Measurements from ENCODE around the gene ARHGAP26. TPM values are rescaled to one million over a fixed set of nuclear protein-coding genes. Genes with fewer than 3 reads are reported as not detected.
A peak's percentile ranks its signal among the peaks of the same experiment; 100 is the strongest.

The ARHGAP26 gene
- total and polyA plus RNA-seq, 2 experiments from 2014 or later = 9.5 to 16.8 TPM

GRCh38 chr5:143147902-143148301 is 377.7 kb downstream of the ARHGAP26 start:
- no peaks in the 10 kb centered on the region for H3K9me3 Mint-ChIP-seq

GRCh38 chr5:143148771-143149170 is 378.6 kb downstream of the ARHGAP26 start:
- no peaks in the 10 kb centered on the region for H3K27me3 ChIP-seq (ENCODE audit: insufficient read depth)
- H3F3A ChIP-seq (replicated peaks; ENCODE audit: low read depth) = no peaks in the 10 kb centered on the region
- Mint-ChIP-seq H3K27ac (no peak overlapping the region), H3K36me3 (ENCODE audit: low read depth) (peaks cover 9% of the 10 kb centered on the region; the same call in 2 of the 3 replicates), H3K4me1 (no peaks in the 10 kb centered on the region), H3K9me3 (no peaks in the 10 kb centered on the region), H3K4me3 (no peak overlapping the region), H3K27me3 (ENCODE audit: insufficient read depth, low read depth, poor library complexity) (no peaks in the 10 kb centered on the region)
- TF ChIP-seq EZH2 (IDR thresholded peaks at IDR 0.05; ENCODE audit: low read depth, unreplicated experiment) = no peak
- no peak for TF ChIP-seq JUNB (IDR thresholded peaks at IDR 0.05; ENCODE audit: unreplicated experiment)
- H3K4me3 ChIP-seq = no peak overlapping the region
- H4K20me1 ChIP-seq (replicated peaks; ENCODE audit: insufficient read depth) = no peaks in the 10 kb centered on the region
- no peaks in the 10 kb centered on the region; the same call in 1 of the 2 replicates for H3K9me2 ChIP-seq (ENCODE audit: insufficient read depth)
- H3K36me3 ChIP-seq (ENCODE audit: insufficient read depth) = no peaks in the 10 kb centered on the region
- H3K79me2 ChIP-seq (replicated peaks; ENCODE audit: insufficient read depth) = no peaks in the 10 kb centered on the region
- H3K4me2 ChIP-seq = no peak overlapping the region
- no peak overlapping the region for H2AFZ ChIP-seq
- no peaks in the 10 kb centered on the region for H3K4me1 ChIP-seq (ENCODE audit: insufficient read depth)
- ATAC-seq (no peak), DNase-seq (ENCODE audit: low spot score) (no peak)
- no peak overlapping the region for H3K27ac ChIP-seq (ENCODE audit: low read depth)

More at GRCh38 chr5:143147902-143148301, 377.7 kb downstream of the ARHGAP26 start:
- no peaks in the 10 kb centered on the region for H3K27me3 ChIP-seq (ENCODE audit: insufficient read depth)
- H3K79me2 ChIP-seq (replicated peaks; ENCODE audit: insufficient read depth) = no peaks in the 10 kb centered on the region
- H2AFZ ChIP-seq = no peak overlapping the region
- no peak overlapping the region for H3K4me3 ChIP-seq
- no peak overlapping the region for H3K27ac ChIP-seq (ENCODE audit: low read depth)
- H3K4me3 Mint-ChIP-seq = no peak overlapping the region
- H3K36me3 ChIP-seq (ENCODE audit: insufficient read depth) = no peaks in the 10 kb centered on the region
- TF ChIP-seq ZNF331 (CRISPR knock-in tag; IDR thresholded peaks at IDR 0.05; ENCODE audit: low read depth) = no peak
- H4K20me1 ChIP-seq (replicated peaks; ENCODE audit: insufficient read depth) = no peaks in the 10 kb centered on the region
- H3K9me2 ChIP-seq (ENCODE audit: insufficient read depth) = no peaks in the 10 kb centered on the region; the same call in 1 of the 2 replicates
- ATAC-seq (no peak), DNase-seq (ENCODE audit: low spot score) (no peak)
- no peaks in the 10 kb centered on the region for H3K4me1 ChIP-seq (ENCODE audit: insufficient read depth)
- peak overlapping the region; percentile 33; the same call in 1 of the 2 replicates for H3K27ac Mint-ChIP-seq
- no peaks in the 10 kb centered on the region for H3K4me1 Mint-ChIP-seq
- peaks cover 9% of the 10 kb centered on the region; the same call in 2 of the 3 replicates for H3K36me3 Mint-ChIP-seq (ENCODE audit: low read depth)
- H3F3A ChIP-seq (replicated peaks; ENCODE audit: low read depth) = no peaks in the 10 kb centered on the region
- H3K27me3 Mint-ChIP-seq (ENCODE audit: insufficient read depth, low read depth, poor library complexity) = no peaks in the 10 kb centered on the region
- H3K4me2 ChIP-seq = no peak overlapping the region

DNA sequence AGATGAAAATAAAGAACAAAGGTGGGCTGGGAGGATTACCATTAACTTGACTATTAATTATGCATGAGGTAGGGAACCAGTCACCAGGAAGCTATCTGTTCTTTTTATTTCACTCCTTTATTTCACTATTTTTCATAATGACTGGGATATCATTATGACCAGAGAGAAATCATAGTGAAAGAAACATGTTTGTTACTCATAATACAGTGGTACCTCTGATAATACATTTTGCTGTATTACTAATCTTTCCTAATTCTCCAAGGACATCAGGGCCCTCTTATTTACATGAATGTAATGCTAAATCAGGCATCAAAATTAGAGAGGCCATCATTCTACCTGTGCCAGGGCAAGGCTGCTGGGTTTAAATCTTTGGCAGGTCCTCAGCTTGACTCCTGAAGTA is 379.6 kb downstream of the ARHGAP26 start:
- Histone ChIP-seq H4K20me1 (replicated peaks; ENCODE audit: insufficient read depth) (no peaks in the 10 kb centered on the region), H3K4me2 (no peak overlapping the region), H3K79me2 (replicated peaks; ENCODE audit: insufficient read depth) (no peaks in the 10 kb centered on the region), H3F3A (replicated peaks; ENCODE audit: low read depth) (no peaks in the 10 kb centered on the region), H2AFZ (no peak overlapping the region), H3K9me2 (ENCODE audit: insufficient read depth) (no peaks in the 10 kb centered on the region; the same call in 1 of the 2 replicates), H3K36me3 (ENCODE audit: insufficient read depth) (no peaks in the 10 kb centered on the region), H3K27ac (ENCODE audit: low read depth) (no peak overlapping the region), H3K4me1 (ENCODE audit: insufficient read depth) (no peaks in the 10 kb centered on the region), H3K27me3 (ENCODE audit: insufficient read depth) (no peaks in the 10 kb centered on the region), H3K4me3 (no peak overlapping the region)
- DNase-seq (ENCODE audit: low spot score) (no peak), ATAC-seq (no peak)
- Mint-ChIP-seq H3K9me3 (no peaks in the 10 kb centered on the region), H3K4me3 (no peak overlapping the region), H3K27me3 (ENCODE audit: insufficient read depth, low read depth, poor library complexity) (no peaks in the 10 kb centered on the region), H3K4me1 (peaks cover under 1% of the 10 kb centered on the region; the same call in 2 of the 3 replicates), H3K36me3 (ENCODE audit: low read depth) (peaks cover 9% of the 10 kb centered on the region; the same call in 2 of the 3 replicates), H3K27ac (no peak overlapping the region)
- TF ChIP-seq POLR2AphosphoS5 (IDR thresholded peaks at IDR 0.05; ENCODE audit: low read depth) = no peak
- TF ChIP-seq NANOG (IDR thresholded peaks at IDR 0.05; ENCODE audit: borderline replicate concordance) = no peak
- no peak for TF ChIP-seq EZH2 (IDR thresholded peaks at IDR 0.05; ENCODE audit: low read depth, unreplicated experiment)
- TF ChIP-seq EZH2phosphoT487 (IDR thresholded peaks at IDR 0.05; ENCODE audit: unreplicated experiment) = no peak
- no peak for TF ChIP-seq ZNF114 (CRISPR knock-in tag; IDR thresholded peaks at IDR 0.05)
- no peak for TF ChIP-seq STAT1 (IDR thresholded peaks at IDR 0.05; ENCODE audit: unreplicated experiment)
- TF ChIP-seq, protein P1, sequence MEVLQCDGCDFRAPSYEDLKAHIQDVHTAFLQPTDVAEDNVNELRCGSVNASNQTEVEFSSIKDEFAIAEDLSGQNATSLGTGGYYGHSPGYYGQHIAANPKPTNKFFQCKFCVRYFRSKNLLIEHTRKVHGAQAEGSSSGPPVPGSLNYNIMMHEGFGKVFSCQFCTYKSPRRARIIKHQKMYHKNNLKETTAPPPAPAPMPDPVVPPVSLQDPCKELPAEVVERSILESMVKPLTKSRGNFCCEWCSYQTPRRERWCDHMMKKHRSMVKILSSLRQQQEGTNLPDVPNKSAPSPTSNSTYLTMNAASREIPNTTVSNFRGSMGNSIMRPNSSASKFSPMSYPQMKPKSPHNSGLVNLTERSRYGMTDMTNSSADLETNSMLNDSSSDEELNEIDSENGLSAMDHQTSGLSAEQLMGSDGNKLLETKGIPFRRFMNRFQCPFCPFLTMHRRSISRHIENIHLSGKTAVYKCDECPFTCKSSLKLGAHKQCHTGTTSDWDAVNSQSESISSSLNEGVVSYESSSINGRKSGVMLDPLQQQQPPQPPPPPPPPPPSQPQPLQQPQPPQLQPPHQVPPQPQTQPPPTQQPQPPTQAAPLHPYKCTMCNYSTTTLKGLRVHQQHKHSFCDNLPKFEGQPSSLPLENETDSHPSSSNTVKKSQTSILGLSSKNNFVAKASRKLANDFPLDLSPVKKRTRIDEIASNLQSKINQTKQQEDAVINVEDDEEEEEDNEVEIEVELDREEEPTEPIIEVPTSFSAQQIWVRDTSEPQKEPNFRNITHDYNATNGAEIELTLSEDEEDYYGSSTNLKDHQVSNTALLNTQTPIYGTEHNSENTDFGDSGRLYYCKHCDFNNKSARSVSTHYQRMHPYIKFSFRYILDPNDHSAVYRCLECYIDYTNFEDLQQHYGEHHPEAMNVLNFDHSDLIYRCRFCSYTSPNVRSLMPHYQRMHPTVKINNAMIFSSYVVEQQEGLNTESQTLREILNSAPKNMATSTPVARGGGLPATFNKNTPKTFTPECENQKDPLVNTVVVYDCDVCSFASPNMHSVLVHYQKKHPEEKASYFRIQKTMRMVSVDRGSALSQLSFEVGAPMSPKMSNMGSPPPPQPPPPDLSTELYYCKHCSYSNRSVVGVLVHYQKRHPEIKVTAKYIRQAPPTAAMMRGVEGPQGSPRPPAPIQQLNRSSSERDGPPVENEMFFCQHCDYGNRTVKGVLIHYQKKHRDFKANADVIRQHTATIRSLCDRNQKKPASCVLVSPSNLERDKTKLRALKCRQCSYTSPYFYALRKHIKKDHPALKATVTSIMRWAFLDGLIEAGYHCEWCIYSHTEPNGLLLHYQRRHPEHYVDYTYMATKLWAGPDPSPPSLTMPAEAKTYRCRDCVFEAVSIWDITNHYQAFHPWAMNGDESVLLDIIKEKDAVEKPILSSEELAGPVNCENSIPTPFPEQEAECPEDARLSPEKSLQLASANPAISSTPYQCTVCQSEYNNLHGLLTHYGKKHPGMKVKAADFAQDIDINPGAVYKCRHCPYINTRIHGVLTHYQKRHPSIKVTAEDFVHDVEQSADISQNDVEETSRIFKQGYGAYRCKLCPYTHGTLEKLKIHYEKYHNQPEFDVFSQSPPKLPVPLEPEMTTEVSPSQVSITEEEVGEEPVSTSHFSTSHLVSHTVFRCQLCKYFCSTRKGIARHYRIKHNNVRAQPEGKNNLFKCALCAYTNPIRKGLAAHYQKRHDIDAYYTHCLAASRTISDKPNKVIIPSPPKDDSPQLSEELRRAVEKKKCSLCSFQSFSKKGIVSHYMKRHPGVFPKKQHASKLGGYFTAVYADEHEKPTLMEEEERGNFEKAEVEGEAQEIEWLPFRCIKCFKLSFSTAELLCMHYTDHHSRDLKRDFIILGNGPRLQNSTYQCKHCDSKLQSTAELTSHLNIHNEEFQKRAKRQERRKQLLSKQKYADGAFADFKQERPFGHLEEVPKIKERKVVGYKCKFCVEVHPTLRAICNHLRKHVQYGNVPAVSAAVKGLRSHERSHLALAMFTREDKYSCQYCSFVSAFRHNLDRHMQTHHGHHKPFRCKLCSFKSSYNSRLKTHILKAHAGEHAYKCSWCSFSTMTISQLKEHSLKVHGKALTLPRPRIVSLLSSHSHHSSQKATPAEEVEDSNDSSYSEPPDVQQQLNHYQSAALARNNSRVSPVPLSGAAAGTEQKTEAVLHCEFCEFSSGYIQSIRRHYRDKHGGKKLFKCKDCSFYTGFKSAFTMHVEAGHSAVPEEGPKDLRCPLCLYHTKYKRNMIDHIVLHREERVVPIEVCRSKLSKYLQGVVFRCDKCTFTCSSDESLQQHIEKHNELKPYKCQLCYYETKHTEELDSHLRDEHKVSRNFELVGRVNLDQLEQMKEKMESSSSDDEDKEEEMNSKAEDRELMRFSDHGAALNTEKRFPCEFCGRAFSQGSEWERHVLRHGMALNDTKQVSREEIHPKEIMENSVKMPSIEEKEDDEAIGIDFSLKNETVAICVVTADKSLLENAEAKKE (CRISPR knock-in tag; IDR thresholded peaks at IDR 0.05) = no peak
- no peak for TF ChIP-seq CTCF (conservative IDR thresholded peaks at IDR 0.05; ENCODE audit: low read depth in 2 of 2)

All from GM23338 (cell line).